Activated naive CD4-positive, alpha-beta T cell treated with anti-CD3 and anti-CD28 coated beads for 36 hours (primary cell): ENCODE data around the gene CFAP61. TPM values are rescaled to one million over a fixed set of nuclear protein-coding genes. Genes with fewer than 3 reads are reported as not detected.
"Not testable (repeated sequence)": the region's sequence is repeated elsewhere in the genome, so short reads cannot be mapped to it uniquely, and the experiment has no call there.

Experiments used
- CTCF ChIA-PET: fragments of 350-600 bp; sonication (Branson Sonifier 250); formaldehyde crosslinking; loops from one replicate; lab custom pipeline; 2021; ENCODE audit warnings: antibody characterized with exemption; lab: Charles Lee
- DNase-seq: peaks from one replicate; pipeline ENCODE4 v3.0.0-alpha.2; 2020
- H3K27ac Mint-ChIP-seq: one replicate; pipeline ENCODE4 v1.8.0; 2021; ENCODE audit warnings: mild to moderate bottlenecking, mixed read lengths
- H3K27me3 Mint-ChIP-seq: one replicate; pipeline ENCODE4 v1.8.0; 2021; ENCODE audit warnings: low read depth, mixed read lengths
- H3K36me3 Mint-ChIP-seq: one replicate; pipeline ENCODE4 v1.8.0; 2021; ENCODE audit warnings: low read depth, mixed read lengths
- H3K4me1 Mint-ChIP-seq: one replicate; pipeline ENCODE4 v1.8.0; 2021; ENCODE audit warnings: low read depth, mixed read lengths
- H3K4me3 Mint-ChIP-seq: one replicate; pipeline ENCODE4 v1.8.0; 2021; ENCODE audit warnings: mild to moderate bottlenecking, moderate library complexity, mixed read lengths
- H3K9me3 Mint-ChIP-seq: one replicate; pipeline ENCODE4 v1.8.0; 2021; ENCODE audit warnings: mixed read lengths
- intact Hi-C: fragments of 100-400 bp; cut with micrococcal nuclease; formaldehyde crosslinking; loops from one replicate; pipeline ENCODE4 v1.15.1; 2023
- total RNA-seq, 2 experiments: library from RNA; stranded (reverse); gene quantifications; one replicate each; pipeline ENCODE4 v1.2.3, GENCODE V29; 2021

Gene CFAP61
- total RNA-seq, result not detected

GRCh38 chr20:20052074-20052970, at the start of gene CFAP61, which contains the start of gene CRNKL1:
CFAP61 (plus strand) TSS chr20:20052532; CDS start chr20:20056654, 4,122 bp downstream.
CRNKL1 (minus strand) TSS chr20:20052466; CDS start chr20:20052342, 124 bp downstream.
- peak; percentile 97 for DNase-seq
- H3K27me3 Mint-ChIP-seq, result peaks cover 5% of the 10 kb centered on the region
- CTCF ChIA-PET, result interaction anchor here (0.7 to 3.2 kb wide), 3 partner anchors 36 to 388 kb away, joined by 3 to 18 read pairs (median 3); partner anchors contain the start of gene NAA20
- H3K9me3 Mint-ChIP-seq, result no peaks in the 10 kb centered on the region
- peak within 1 kb of the TSS; percentile 96 for H3K27ac Mint-ChIP-seq
- peak within 1 kb of the TSS; percentile 97 for H3K4me3 Mint-ChIP-seq
- intact Hi-C loops, result loop anchor here (1.0 to 10.0 kb wide), 6 partner anchors 35 to 1545 kb away; partner anchors contain the start of genes KIZ, NAA20, RALGAPA2 and SEC23B
- peaks cover 18% of the 10 kb centered on the region for H3K36me3 Mint-ChIP-seq
- H3K4me1 Mint-ChIP-seq, result peaks cover 14% of the 10 kb centered on the region

- DNase-seq, result peak; percentile 70
- Mint-ChIP-seq H3K4me1 (peaks cover 13% of the 10 kb centered on the region), H3K27me3 (peaks cover 34% of the 10 kb centered on the region), H3K4me3 (peak overlapping the region; percentile 67), H3K9me3 (no peaks in the 10 kb centered on the region), H3K36me3 (no peaks in the 10 kb centered on the region), H3K27ac (no peak overlapping the region)
- CTCF ChIA-PET, result interaction anchor here (0.6 to 0.7 kb wide), 2 partner anchors 10 to 751 kb away, joined by 3 to 6 read pairs; no protein-coding TSS in a partner anchor
- intact Hi-C loops, result no loop called here
These were observed 49.0 kb upstream of the CFAP61 start for GRCh38 chr20:20003031-20003954.

- intact Hi-C loops, H3K9me3 Mint-ChIP-seq, H3K27ac Mint-ChIP-seq, H3K36me3 Mint-ChIP-seq, DNase-seq: not testable (repeated sequence)
- Mint-ChIP-seq H3K27me3 (peaks cover 34% of the 10 kb centered on the region), H3K4me3 (peak overlapping the region; percentile 67), H3K4me1 (peaks cover 13% of the 10 kb centered on the region)
- CTCF ChIA-PET, result interaction anchor here (0.6 to 0.7 kb wide), 2 partner anchors 9 to 78 kb away, joined by 3 read pairs; no protein-coding TSS in a partner anchor
These were observed 48.4 kb upstream of the CFAP61 start for GRCh38 chr20:20003955-20004322.

GRCh38 chr20:20005342-20005741, 47.0 kb upstream of the CFAP61 start:
- H3K4me3 Mint-ChIP-seq, result no peak overlapping the region
- H3K36me3 Mint-ChIP-seq, result no peaks in the 10 kb centered on the region
- intact Hi-C loops, result no loop called here
- peaks cover 34% of the 10 kb centered on the region for H3K27me3 Mint-ChIP-seq
- peaks cover 13% of the 10 kb centered on the region for H3K4me1 Mint-ChIP-seq
- CTCF ChIA-PET, result interaction anchor here (1.2 kb wide), 1 partner anchor 12 kb away, joined by 5 read pairs; the partner anchor contains the start of gene NAA20
- no peak overlapping the region for H3K27ac Mint-ChIP-seq
- DNase-seq, result no peak
- H3K9me3 Mint-ChIP-seq, result no peaks in the 10 kb centered on the region

GRCh38 chr20:20009784-20010253, 42.5 kb upstream of the CFAP61 start:
- Mint-ChIP-seq H3K36me3 (no peaks in the 10 kb centered on the region), H3K27ac (no peak overlapping the region), H3K9me3 (no peaks in the 10 kb centered on the region), H3K4me3 (peak overlapping the region; percentile 2), H3K4me1 (peaks cover 5% of the 10 kb centered on the region), H3K27me3 (peaks cover 13% of the 10 kb centered on the region)
- CTCF ChIA-PET, result no interaction called here
- intact Hi-C loops, result loop anchor here (10.0 kb wide), 2 partner anchors 705 to 1875 kb away; partner anchors contain the start of genes KAT14, PET117 and RALGAPA2
- no peak for DNase-seq

- H3K27me3 Mint-ChIP-seq, result peaks cover 7% of the 10 kb centered on the region
- no peak overlapping the region for H3K4me3 Mint-ChIP-seq
- DNase-seq, result no peak
- peaks cover 8% of the 10 kb centered on the region for H3K4me1 Mint-ChIP-seq
- no peaks in the 10 kb centered on the region for H3K9me3 Mint-ChIP-seq
- intact Hi-C loops, result loop anchor here (10.0 kb wide), 2 partner anchors 704 to 1876 kb away; partner anchors contain the start of genes KAT14, PET117 and RALGAPA2
- no peak overlapping the region for H3K27ac Mint-ChIP-seq
- no peaks in the 10 kb centered on the region for H3K36me3 Mint-ChIP-seq
- CTCF ChIA-PET, result interaction anchor here (0.6 to 0.7 kb wide), 2 partner anchors 12 to 1267 kb away, joined by 3 read pairs; no protein-coding TSS in a partner anchor
These were observed 41.5 kb upstream of the CFAP61 start for GRCh38 chr20:20010639-20011500.

GRCh38 chr20:20012541-20012940, 39.8 kb upstream of the CFAP61 start:
- Mint-ChIP-seq H3K36me3 (peaks cover 2% of the 10 kb centered on the region), H3K27me3 (peaks cover 3% of the 10 kb centered on the region), H3K9me3 (no peaks in the 10 kb centered on the region), H3K27ac (no peak overlapping the region), H3K4me3 (no peak overlapping the region), H3K4me1 (peaks cover 15% of the 10 kb centered on the region)
- intact Hi-C loops, result loop anchor here (10.0 kb wide), 2 partner anchors 702 to 1878 kb away; partner anchors contain the start of genes KAT14, PET117 and RALGAPA2
- DNase-seq, result no peak
- CTCF ChIA-PET, result interaction anchor here (0.6 kb wide), 1 partner anchor 9 kb away, joined by 3 read pairs; no protein-coding TSS in a partner anchor

GRCh38 chr20:20014659-20015058, 37.7 kb upstream of the CFAP61 start:
- Mint-ChIP-seq H3K27ac (no peak overlapping the region), H3K4me3 (no peak overlapping the region)
- CTCF ChIA-PET, result interaction anchor here (1.1 to 5.0 kb wide), 2 partner anchors 20 to 38 kb away, joined by 6 to 18 read pairs; partner anchors contain the start of genes CFAP61 and CRNKL1

GRCh38 chr20:20017001-20017843, 35.1 kb upstream of the CFAP61 start, which contains the start of gene NAA20:
NAA20 (plus strand) TSS chr20:20017362; CDS start chr20:20017397, 35 bp downstream.
- CTCF ChIA-PET, result interaction anchor here (1.0 to 5.0 kb wide), 4 partner anchors 11 to 35 kb away, joined by 3 to 18 read pairs (median 4); partner anchors contain the start of genes CFAP61 and CRNKL1
- H3K36me3 Mint-ChIP-seq, result peaks cover 8% of the 10 kb centered on the region
- no peaks in the 10 kb centered on the region for H3K9me3 Mint-ChIP-seq
- H3K27ac Mint-ChIP-seq, result peak within 1 kb of the TSS; percentile 90
- intact Hi-C loops, result loop anchor here (1.0 to 10.0 kb wide), 6 partner anchors 35 to 1882 kb away; partner anchors contain the start of genes CFAP61, CRNKL1, KAT14 and PET117
- DNase-seq, result peak; percentile 93
- peak within 1 kb of the TSS; percentile 88 for H3K4me3 Mint-ChIP-seq
- H3K27me3 Mint-ChIP-seq, result no peaks in the 10 kb centered on the region
- peaks cover 54% of the 10 kb centered on the region for H3K4me1 Mint-ChIP-seq

More at GRCh38 chr20:20014659-20015058, 37.7 kb upstream of the CFAP61 start:
- Mint-ChIP-seq H3K9me3 (no peaks in the 10 kb centered on the region), H3K36me3 (peaks cover 8% of the 10 kb centered on the region), H3K4me1 (peaks cover 32% of the 10 kb centered on the region), H3K27me3 (no peaks in the 10 kb centered on the region)
- intact Hi-C loops, result loop anchor here (5.0 to 10.0 kb wide), 3 partner anchors 700 to 1880 kb away; partner anchors contain the start of genes KAT14, PET117, RALGAPA2 and SMIM26
- peak; percentile 61 for DNase-seq
